DMS79 treated with DMSO at 0.1 percent for 48 hours (cell line): ENCODE data around the gene GNAO1.

Experiments
- DNase-seq: peaks from one replicate; lab custom pipeline; 2025; lab: John Stamatoyannopoulos, UW

GNAO1 gene

DNA sequence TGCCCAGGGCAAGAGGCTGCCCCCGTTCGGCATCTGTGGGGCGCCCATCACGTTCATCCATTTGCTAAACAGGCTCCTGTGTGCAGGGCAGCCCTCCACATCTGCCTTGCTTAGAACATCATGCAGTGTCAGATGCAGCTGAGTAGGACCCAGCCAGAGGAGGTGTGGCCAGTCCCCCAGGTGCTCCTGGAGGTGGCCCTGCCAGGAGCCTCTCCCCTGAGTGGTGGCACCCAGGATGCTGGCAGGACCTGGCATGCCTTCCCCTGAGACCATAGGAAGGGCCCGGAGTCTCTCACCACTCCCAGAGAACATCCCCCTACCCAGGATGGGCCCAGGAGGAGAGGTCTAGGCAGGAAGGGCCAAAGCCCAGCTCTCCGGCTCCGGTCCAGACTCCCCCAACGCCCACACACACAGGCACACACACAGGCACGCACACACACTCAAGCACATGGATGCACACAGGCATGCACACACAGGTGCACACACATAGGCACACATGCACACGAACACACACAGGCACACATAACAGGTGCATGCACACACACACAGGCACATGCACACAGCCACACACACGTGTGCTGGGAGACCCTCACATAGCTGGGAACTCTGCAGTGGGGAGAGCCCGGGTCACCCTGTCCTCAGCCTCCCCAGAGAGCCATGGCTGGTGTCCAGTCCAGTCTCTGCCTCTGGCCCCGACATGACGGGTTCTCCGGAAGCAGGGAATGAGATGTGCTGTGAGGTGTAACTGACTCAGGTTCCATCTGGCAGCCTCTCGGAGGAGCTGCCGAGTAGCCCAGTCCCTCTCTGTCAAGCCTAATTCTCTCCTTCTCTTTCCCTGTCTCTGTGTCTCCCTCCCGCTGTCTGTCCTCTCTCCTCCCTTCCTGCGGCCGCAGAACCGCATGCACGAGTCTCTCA is 159.5 kb downstream of the GNAO1 start:
- no peak for DNase-seq

- no peak for DNase-seq
These were observed 160.2 kb downstream of the GNAO1 start for GRCh38 chr16:56351481-56351880.

DNA sequence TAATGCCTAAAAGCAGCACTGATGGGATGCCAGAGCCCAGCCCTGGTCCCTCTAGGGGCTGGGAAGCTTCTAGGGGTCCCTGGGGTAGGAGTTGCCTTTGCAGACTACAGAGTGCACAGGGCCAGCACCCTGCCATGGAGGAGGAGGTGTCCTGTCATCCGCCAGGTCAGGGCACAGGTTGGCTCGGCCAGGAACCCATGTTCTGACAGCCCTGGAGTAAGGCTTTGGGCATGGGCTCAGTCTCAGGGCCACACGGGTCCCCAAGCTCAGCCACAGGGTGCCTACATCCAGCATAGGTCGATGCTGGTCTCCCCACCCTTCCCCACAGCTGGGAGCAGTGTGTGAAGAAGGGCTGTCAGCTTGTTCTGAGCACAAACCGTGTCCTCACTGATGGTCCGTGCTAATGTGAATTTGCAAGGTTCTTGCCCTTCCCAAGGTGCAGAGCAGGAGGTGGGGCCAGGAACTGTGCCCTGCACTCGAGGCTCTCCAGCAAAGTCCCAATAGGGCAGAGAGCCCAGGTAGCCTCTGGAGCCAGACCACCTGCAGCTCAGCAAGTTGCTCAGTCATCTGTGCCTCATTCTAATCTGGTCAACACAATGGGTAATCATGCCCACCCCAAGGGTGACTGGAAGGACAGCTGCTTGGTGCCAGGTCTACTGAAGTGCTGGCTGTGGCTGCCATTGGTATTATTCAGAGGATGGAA is 161.2 kb downstream of the GNAO1 start:
- DNase-seq: no peak

GRCh38 chr16:56353054-56353921 is 162.0 kb downstream of the GNAO1 start:
- no peak for DNase-seq

DNA sequence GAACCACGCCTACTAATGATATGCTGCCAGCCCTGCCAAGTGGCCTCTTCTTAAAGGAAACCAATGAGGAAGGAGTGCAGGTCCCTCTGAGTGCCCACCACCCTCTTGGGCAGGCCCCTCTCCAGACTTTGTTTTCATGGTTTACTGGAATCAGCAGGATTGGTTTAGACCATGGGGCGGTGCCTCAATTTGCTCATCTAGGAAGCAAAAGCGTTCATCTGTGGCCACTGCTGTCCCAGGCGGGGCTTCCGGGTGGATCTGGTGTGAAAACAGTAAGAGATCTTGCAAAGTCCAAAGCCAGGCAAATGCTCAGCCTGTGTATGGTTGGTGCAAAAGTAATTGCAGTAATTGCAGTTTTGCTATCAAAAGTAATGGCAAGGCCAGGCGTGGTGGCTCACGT is 162.7 kb downstream of the GNAO1 start:
- no peak for DNase-seq

DNA sequence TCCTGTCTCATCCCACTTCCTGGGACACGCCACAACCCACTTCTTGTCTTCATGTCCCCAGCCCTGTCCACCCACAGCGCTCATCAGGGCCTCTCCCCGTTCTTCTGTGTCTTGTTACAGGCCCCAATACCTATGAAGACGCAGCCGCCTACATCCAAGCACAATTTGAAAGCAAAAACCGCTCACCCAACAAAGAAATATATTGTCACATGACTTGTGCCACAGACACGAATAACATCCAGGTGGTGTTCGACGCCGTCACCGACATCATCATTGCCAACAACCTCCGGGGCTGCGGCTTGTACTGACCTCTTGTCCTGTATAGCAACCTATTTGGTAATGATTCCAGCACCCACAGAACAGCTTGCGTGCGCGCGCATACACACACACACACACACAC is 163.5 kb downstream of the GNAO1 start:
- DNase-seq: no peak

GRCh38 chr16:56355221-56355620 is 163.9 kb downstream of the GNAO1 start:
- no peak for DNase-seq

- no peak for DNase-seq
These were observed 164.5 kb downstream of the GNAO1 start for GRCh38 chr16:56355786-56356275.

GRCh38 chr16:56356276-56357240 is 165.3 kb downstream of the GNAO1 start:
- DNase-seq: no peak

- DNase-seq: no peak
These were observed 166.0 kb downstream of the GNAO1 start for GRCh38 chr16:56357241-56357764.

GRCh38 chr16:56357765-56358322 is 166.6 kb downstream of the GNAO1 start:
- DNase-seq: no peak

GRCh38 chr16:56360117-56361008 is 169.1 kb downstream of the GNAO1 start:
- no peak for DNase-seq

DNA sequence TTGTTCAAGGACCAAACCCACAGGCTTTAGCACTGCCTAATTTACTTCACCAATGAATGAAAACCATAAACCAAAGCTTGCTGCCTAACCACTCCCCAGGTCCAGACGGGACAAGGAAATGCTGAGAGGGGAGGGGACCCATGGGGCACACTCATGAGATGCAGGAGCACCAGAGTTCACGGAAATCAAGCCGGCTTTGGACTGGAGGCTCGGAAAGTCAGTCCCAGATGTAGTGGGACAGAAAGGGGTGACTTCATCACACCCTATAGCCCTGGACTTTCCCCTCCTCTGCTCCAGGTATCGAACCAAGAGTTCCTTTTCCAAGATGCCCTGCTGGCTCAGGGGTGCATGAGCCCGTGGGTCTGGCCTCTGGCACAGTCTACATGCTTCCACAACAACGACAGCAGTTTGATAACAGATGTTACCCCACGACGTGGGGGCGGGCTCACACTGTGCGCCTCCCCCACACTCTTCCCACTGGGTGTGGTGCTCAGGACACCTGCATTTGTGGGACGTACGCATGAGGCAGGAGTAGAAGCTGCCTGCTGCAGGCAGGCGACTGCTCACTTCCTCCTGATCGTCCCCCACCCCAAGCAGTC is 170.9 kb downstream of the GNAO1 start:
- DNase-seq: no peak

DNA sequence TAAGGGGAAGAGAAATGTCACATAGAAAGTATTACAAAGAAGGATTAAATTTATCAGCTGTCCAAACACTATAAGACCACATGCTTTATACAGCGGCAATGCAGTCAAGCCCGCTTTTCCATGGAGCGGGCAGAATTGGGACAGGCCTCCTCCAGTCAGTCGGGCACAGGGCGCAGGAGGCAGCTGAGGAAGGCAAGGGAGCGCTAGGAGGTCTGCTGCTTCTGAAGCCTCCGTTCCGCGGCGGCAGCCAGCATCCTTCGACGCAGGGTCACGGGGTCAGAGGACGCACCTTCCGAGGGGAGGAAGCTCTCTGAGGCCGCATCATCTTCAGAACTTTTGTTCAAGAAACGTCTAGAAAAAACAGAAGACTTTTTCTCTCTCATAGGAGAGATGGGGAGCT is 171.4 kb downstream of the GNAO1 start:
- no peak for DNase-seq

DNA sequence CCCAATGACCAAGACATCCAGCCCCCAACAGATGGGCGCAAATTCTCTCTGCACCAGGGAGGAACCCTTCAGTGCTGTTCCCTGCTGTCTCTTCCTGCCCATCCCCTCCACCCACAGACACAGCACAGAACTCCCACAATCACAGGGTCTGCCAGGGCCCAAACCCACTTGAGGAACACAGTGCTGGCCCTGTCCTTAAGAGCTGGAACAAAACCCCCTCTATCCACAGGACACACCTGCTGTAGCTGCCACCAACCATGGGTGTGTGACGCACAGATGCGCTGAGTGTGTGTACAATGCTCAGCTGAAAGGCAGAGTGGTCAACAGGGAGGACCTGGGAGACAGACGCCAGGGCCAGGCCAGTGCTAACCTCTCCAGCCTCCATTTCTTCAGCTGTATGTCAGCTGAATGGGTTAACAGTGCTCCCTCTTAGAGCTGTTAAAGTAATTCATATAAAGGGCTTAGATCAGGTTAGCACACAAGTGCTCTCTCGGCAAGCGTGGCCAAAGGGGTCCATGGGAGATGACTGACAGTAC is 172.0 kb downstream of the GNAO1 start:
- no peak for DNase-seq

GRCh38 chr16:56363781-56364565 is 172.7 kb downstream of the GNAO1 start:
- no peak for DNase-seq

GRCh38 chr16:56364865-56365264 is 173.6 kb downstream of the GNAO1 start:
- no peak for DNase-seq

DNA sequence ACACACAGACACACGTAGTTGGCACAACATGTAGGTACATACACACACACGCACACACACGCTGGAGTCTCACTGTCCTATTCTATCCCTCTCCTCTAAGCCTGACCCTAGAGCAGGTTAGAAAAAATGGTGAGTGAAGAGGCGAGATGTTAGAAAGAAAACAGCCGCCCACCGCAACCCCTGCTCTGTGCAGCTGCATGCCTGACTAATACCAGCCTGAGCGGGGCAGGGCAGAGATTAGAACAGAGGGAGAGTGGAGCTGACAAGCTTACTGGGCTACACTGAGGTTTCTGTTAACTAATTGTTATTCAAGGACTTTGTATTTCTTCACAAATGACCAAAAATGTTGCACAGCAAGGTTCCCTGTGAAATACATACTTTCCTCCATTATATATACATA is 174.3 kb downstream of the GNAO1 start:
- no peak for DNase-seq
